GM23338 (cell line): ENCODE data around the gene NFYB.

Experiments
- EZH2 ChIP-seq: fragments of 200-600 bp; sonication (generic); IDR thresholded peaks from one replicate; pipeline ENCODE4 v1.8.0; 2017; ENCODE audit warnings: antibody characterized with exemption, mild to moderate bottlenecking, low read depth; ENCODE audit not compliant: unreplicated experiment
- JUNB ChIP-seq: IDR thresholded peaks from one replicate; pipeline ENCODE4 v1.6.1; 2016; ENCODE audit warnings: antibody characterized with exemption; ENCODE audit not compliant: unreplicated experiment
- POLR2AphosphoS5 ChIP-seq: IDR thresholded peaks from 2 replicates; pipeline ENCODE4 v1.6.1; 2016; ENCODE audit warnings: antibody characterized with exemption, low read depth
- STAT1 ChIP-seq: IDR thresholded peaks from one replicate; pipeline ENCODE4 v1.6.1; 2016; ENCODE audit warnings: antibody characterized with exemption; ENCODE audit not compliant: unreplicated experiment
- TF ChIP-seq, protein P1 (sequence below), 2 experiments: fragments of 200-600 bp in 1 of 2; sonication (generic) in 1 of 2; conservative IDR thresholded peaks; 2 replicates each; pipeline versions ENCODE4 v1.5.1 to v1.6.1; 2016 to 2017; ENCODE audit warnings: antibody characterized with exemption in 2 of 2, low read depth in 2 of 2, mild to moderate bottlenecking in 2 of 2, moderate library complexity in 1 of 2
- TF ChIP-seq, protein P2 (sequence below): IDR thresholded peaks from one replicate; pipeline ENCODE4 v1.6.1; 2018; ENCODE audit warnings: antibody characterized with exemption; ENCODE audit not compliant: unreplicated experiment

GRCh38 chr12:104109446-104110271 lies 28.4 kb downstream of the NFYB start:
- TF ChIP-seq, protein P1, sequence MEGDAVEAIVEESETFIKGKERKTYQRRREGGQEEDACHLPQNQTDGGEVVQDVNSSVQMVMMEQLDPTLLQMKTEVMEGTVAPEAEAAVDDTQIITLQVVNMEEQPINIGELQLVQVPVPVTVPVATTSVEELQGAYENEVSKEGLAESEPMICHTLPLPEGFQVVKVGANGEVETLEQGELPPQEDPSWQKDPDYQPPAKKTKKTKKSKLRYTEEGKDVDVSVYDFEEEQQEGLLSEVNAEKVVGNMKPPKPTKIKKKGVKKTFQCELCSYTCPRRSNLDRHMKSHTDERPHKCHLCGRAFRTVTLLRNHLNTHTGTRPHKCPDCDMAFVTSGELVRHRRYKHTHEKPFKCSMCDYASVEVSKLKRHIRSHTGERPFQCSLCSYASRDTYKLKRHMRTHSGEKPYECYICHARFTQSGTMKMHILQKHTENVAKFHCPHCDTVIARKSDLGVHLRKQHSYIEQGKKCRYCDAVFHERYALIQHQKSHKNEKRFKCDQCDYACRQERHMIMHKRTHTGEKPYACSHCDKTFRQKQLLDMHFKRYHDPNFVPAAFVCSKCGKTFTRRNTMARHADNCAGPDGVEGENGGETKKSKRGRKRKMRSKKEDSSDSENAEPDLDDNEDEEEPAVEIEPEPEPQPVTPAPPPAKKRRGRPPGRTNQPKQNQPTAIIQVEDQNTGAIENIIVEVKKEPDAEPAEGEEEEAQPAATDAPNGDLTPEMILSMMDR (conservative IDR thresholded peaks at IDR 0.05; ENCODE audit: low read depth in 2 of 2), result no peak
- TF ChIP-seq EZH2 (no peak), POLR2AphosphoS5 (no peak), JUNB (no peak), STAT1 (no peak)
- TF ChIP-seq, protein P2, sequence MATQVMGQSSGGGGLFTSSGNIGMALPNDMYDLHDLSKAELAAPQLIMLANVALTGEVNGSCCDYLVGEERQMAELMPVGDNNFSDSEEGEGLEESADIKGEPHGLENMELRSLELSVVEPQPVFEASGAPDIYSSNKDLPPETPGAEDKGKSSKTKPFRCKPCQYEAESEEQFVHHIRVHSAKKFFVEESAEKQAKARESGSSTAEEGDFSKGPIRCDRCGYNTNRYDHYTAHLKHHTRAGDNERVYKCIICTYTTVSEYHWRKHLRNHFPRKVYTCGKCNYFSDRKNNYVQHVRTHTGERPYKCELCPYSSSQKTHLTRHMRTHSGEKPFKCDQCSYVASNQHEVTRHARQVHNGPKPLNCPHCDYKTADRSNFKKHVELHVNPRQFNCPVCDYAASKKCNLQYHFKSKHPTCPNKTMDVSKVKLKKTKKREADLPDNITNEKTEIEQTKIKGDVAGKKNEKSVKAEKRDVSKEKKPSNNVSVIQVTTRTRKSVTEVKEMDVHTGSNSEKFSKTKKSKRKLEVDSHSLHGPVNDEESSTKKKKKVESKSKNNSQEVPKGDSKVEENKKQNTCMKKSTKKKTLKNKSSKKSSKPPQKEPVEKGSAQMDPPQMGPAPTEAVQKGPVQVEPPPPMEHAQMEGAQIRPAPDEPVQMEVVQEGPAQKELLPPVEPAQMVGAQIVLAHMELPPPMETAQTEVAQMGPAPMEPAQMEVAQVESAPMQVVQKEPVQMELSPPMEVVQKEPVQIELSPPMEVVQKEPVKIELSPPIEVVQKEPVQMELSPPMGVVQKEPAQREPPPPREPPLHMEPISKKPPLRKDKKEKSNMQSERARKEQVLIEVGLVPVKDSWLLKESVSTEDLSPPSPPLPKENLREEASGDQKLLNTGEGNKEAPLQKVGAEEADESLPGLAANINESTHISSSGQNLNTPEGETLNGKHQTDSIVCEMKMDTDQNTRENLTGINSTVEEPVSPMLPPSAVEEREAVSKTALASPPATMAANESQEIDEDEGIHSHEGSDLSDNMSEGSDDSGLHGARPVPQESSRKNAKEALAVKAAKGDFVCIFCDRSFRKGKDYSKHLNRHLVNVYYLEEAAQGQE, result no peak
